Measurements from ENCODE around the gene LIFR.

GRCh38 chr5:38478878-38479277 lies 77.6 kb downstream of the LIFR start:
- TF ChIP-seq CTCF (conservative IDR thresholded peaks at IDR 0.05) (no peak), EZH2 (IDR thresholded peaks at IDR 0.05; ENCODE audit: low read depth) (no peak)

Data from PC-9 (cell line).